Osteocyte (in vitro differentiated cells): Measurements from ENCODE around the gene USP21. TPM values are rescaled to one million over a fixed set of nuclear protein-coding genes. Genes with fewer than 3 reads are reported as not detected.

Experiments used
- DNase-seq: peaks from one replicate; pipeline ENCODE4 v3.0.0; 2021; ENCODE audit warnings: mixed read lengths; ENCODE audit not compliant: unreplicated experiment; ENCODE audit errors: extremely low spot score
- H3K27ac Mint-ChIP-seq: one replicate; pipeline ENCODE4 v1.8.0; 2021; ENCODE audit warnings: mild to moderate bottlenecking, mixed read lengths; ENCODE audit not compliant: unreplicated experiment
- H3K27me3 Mint-ChIP-seq: one replicate; pipeline ENCODE4 v1.8.0; 2021; ENCODE audit warnings: mixed read lengths; ENCODE audit not compliant: unreplicated experiment
- H3K36me3 Mint-ChIP-seq: one replicate; pipeline ENCODE4 v1.8.0; 2021; ENCODE audit warnings: mixed read lengths; ENCODE audit not compliant: unreplicated experiment
- H3K4me1 Mint-ChIP-seq: one replicate; pipeline ENCODE4 v1.8.0; 2021; ENCODE audit warnings: mixed read lengths; ENCODE audit not compliant: unreplicated experiment
- H3K4me3 Mint-ChIP-seq: one replicate; pipeline ENCODE4 v1.8.0; 2021; ENCODE audit warnings: mild to moderate bottlenecking, moderate library complexity, mixed read lengths; ENCODE audit not compliant: unreplicated experiment
- H3K9me3 Mint-ChIP-seq: one replicate; pipeline ENCODE4 v1.8.0; 2021; ENCODE audit warnings: mixed read lengths; ENCODE audit not compliant: unreplicated experiment
- total RNA-seq: library from RNA; stranded (reverse); gene quantifications from 2 replicates; pipeline ENCODE4 v1.2.1, GENCODE V29; 2021
- TF ChIP-seq, protein P1 (sequence below): fragments of 200-600 bp; sonication (generic); IDR thresholded peaks from 2 replicates; pipeline ENCODE4 v1.5.0; 2021; ENCODE audit warnings: antibody characterized with exemption, mild to moderate bottlenecking, moderate library complexity

The USP21 gene
- total RNA-seq, 1 donor from 2014 or later, result 27.5 TPM

DNA sequence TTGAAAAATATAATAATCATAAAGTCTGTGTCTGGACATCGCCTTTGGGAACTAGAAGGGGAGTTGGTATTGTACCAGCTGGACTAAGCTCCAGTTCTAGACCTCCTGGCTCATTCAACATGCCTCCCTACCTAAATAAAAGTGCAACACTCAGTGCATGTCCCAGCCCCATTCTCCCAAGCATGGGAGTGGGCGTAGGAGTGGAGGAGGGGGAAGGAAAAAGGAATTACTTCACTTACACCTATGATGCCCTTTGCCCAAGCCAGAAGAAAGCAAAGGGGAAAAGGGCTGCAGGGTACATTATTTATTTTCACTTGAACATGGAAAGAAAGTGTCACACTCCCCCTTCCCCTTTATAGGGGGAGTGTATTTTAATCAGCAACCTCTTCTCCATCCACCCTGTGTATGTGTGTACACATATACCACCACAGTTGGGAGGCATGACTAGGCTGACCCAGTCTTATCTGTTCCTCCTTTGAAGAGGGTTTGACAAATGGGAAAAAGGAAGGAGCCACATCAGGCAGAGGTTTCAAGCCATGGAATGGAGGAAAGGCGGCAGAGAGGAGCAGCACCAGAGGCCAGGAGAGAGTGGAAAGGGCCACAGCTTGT is 38.2 kb upstream of the USP21 start:
- peaks cover 32% of the 10 kb centered on the region for H3K4me1 Mint-ChIP-seq
- TF ChIP-seq, protein P1, sequence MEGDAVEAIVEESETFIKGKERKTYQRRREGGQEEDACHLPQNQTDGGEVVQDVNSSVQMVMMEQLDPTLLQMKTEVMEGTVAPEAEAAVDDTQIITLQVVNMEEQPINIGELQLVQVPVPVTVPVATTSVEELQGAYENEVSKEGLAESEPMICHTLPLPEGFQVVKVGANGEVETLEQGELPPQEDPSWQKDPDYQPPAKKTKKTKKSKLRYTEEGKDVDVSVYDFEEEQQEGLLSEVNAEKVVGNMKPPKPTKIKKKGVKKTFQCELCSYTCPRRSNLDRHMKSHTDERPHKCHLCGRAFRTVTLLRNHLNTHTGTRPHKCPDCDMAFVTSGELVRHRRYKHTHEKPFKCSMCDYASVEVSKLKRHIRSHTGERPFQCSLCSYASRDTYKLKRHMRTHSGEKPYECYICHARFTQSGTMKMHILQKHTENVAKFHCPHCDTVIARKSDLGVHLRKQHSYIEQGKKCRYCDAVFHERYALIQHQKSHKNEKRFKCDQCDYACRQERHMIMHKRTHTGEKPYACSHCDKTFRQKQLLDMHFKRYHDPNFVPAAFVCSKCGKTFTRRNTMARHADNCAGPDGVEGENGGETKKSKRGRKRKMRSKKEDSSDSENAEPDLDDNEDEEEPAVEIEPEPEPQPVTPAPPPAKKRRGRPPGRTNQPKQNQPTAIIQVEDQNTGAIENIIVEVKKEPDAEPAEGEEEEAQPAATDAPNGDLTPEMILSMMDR, result no peak
- H3K4me3 Mint-ChIP-seq, result no peak overlapping the region
- H3K9me3 Mint-ChIP-seq, result no peaks in the 10 kb centered on the region
- no peak for DNase-seq
- H3K27ac Mint-ChIP-seq, result no peak overlapping the region
- H3K36me3 Mint-ChIP-seq, result peaks cover 33% of the 10 kb centered on the region
- no peaks in the 10 kb centered on the region for H3K27me3 Mint-ChIP-seq

DNA sequence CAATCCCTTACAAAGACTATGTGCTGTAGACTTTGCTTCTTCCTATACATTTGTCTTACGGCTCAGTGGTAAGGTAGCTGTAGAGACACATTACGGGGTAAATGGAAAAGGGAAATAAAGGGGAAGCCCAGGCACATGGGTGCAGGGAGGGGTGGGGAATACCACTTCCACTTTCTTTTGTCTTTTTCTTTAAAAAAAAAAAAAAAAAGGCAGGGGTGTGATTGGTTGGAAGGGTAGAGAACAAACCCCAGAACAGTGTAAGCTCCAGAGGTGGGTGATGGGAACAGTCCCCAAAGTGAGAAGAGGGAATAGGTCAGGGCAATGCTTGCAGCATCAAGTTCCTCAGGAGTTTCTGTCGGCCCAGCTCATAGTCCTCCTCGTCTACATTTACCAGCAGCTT is 37.5 kb upstream of the USP21 start:
- Mint-ChIP-seq H3K9me3 (no peaks in the 10 kb centered on the region), H3K4me1 (peaks cover 29% of the 10 kb centered on the region), H3K36me3 (peaks cover 37% of the 10 kb centered on the region), H3K27me3 (no peaks in the 10 kb centered on the region), H3K27ac (no peak overlapping the region), H3K4me3 (no peak overlapping the region)
- DNase-seq, result no peak
- TF ChIP-seq, protein P1, result no peak

DNA sequence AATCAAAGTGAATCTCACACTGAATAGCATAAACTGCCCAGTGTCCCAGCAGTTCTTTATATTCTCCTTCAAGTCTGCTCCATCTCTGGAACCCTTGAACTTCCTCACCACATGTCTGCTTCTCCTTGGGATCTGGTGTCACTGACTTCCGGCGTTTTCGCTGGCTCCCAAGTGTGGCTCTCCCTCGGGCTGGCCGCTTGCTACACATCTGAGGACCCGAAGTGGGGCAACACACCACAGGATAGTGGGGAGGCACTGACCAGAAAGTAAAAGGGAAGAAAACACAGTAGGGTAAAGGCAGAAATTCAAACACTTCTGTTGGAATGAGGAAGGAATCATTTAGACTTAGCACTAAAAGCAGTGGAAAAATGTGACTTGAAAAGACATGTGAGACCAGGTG is 36.3 kb upstream of the USP21 start:
- no peak overlapping the region for H3K4me3 Mint-ChIP-seq
- H3K27ac Mint-ChIP-seq, result no peak overlapping the region
- DNase-seq, result no peak
- TF ChIP-seq, protein P1, result no peak
- H3K9me3 Mint-ChIP-seq, result no peaks in the 10 kb centered on the region
- H3K36me3 Mint-ChIP-seq, result peaks cover 44% of the 10 kb centered on the region
- no peaks in the 10 kb centered on the region for H3K27me3 Mint-ChIP-seq
- H3K4me1 Mint-ChIP-seq, result peaks cover 20% of the 10 kb centered on the region

DNA sequence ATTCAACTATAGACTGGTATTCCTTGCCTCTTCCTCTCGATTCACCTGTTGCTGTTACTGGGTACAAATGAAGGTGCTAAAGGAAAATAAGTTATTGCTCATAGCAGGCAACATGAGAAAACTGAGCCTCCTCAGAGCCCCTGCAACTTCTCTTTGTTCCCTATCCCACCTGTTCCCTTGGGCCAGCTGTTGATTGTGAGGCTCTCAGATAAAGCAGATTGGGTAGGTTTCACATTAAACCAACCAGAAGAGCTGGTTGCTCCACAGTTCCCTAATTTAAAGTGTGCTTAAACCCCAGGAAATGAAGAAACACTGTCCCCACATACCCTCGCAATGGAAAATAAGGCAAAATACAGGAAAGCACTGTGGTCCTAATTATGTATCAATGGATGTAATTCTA is 31.7 kb upstream of the USP21 start:
- no peak overlapping the region for H3K27ac Mint-ChIP-seq

DNA sequence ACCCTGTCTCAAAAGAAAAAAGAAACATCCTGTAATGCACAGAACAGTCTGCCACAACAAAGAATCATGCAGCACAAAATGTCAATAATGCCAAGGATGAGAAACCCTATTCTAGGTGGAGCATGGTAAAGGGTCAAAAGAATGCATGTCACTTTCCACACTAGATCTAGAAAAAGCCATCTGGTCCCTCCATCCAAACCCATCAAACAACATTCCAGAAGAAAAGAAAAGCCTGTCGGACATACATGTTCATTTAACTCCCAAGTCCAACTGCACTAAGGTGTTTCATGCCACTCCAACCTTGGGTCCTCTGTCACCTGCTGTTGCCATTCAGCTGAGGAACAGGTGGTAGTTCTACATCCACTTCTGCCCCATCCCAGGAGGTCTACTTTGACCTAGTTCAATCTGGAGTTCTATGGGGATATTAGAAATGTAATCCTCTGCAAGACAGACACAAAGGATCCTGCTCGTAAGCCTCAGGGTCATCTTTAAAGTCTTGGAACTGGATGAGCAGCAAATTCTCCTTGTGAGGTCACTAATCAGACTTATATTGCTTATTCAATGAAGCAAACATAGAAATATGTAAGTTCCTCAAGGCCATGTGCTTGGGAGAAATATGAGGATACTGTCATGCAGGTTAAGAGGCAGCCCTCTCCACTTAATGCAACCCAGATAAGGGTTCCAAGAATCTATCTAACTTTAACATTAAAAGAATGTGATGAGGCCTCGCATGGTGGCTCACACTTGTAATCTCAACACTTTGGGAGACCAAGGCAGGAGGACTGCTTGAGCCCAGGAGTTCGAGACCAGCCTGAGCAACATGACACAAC is 30.5 kb upstream of the USP21 start:
- no peak for DNase-seq
- Mint-ChIP-seq H3K27me3 (no peaks in the 10 kb centered on the region), H3K9me3 (no peaks in the 10 kb centered on the region), H3K4me3 (no peak overlapping the region), H3K4me1 (peaks cover 24% of the 10 kb centered on the region), H3K27ac (no peak overlapping the region), H3K36me3 (peaks cover 31% of the 10 kb centered on the region)
- TF ChIP-seq, protein P1, result no peak

More for the DNA sequence above, 31.7 kb upstream of the USP21 start:
- Mint-ChIP-seq H3K4me1 (peaks cover 24% of the 10 kb centered on the region), H3K9me3 (no peaks in the 10 kb centered on the region), H3K4me3 (no peak overlapping the region), H3K27me3 (no peaks in the 10 kb centered on the region), H3K36me3 (peaks cover 36% of the 10 kb centered on the region)
- no peak for DNase-seq
- TF ChIP-seq, protein P1, result no peak
